Esophagus muscularis mucosa (tissue), 4 donors: ENCODE data around the gene GNAO1. TPM values are rescaled to one million over a fixed set of nuclear protein-coding genes. Genes with fewer than 3 reads are reported as not detected.

Experiments used
- DNase-seq: peaks from one replicate; pipeline ENCODE4 v3.0.0-alpha.2; 2017; ENCODE audit errors: extremely low spot score
- H3K27ac ChIP-seq, 4 donors: fragments of 200-600 bp; sonication (generic); replicated peaks in 1 of 4; 1 replicate in 3 of 4; 2 replicates in 1 of 4; pipeline ENCODE4 v1.5.1; 2016 to 2019; ENCODE audit warnings: mild to moderate bottlenecking in 1 of 4
- H3K27me3 ChIP-seq, 4 donors: fragments of 200-600 bp; sonication (generic); one replicate each; pipeline versions ENCODE4 v1.5.1 to v1.6.0; 2016 to 2019
- H3K36me3 ChIP-seq, 4 donors: fragments of 200-600 bp; sonication (generic); one replicate each; pipeline ENCODE4 v1.5.1; 2016 to 2019
- H3K4me1 ChIP-seq, 4 donors: fragments of 200-600 bp; sonication (generic); one replicate each; pipeline ENCODE4 v1.5.1; 2016 to 2019
- H3K4me3 ChIP-seq, 4 donors: fragments of 200-600 bp; sonication (generic); 1 replicate in 2 of 4; 2 replicates in 2 of 4; pipeline ENCODE4 v1.5.1; 2016 to 2019; ENCODE audit warnings: mild to moderate bottlenecking in 4 of 4, moderate library complexity in 1 of 4
- H3K9me3 ChIP-seq, 4 donors: fragments of 200-600 bp; sonication (generic); 1 replicate in 3 of 4; 2 replicates in 1 of 4; pipeline ENCODE4 v1.5.1; 2016 to 2019
- EP300 ChIP-seq: sonication (generic); formaldehyde crosslinking; IDR thresholded peaks from one replicate; pipeline ENCODE4 v1.6.1; 2017; ENCODE audit warnings: antibody characterized with exemption
- POLR2A ChIP-seq: fragments of 450-650 bp; IDR thresholded peaks from one replicate; pipeline ENCODE4 v1.6.1; 2017; ENCODE audit warnings: antibody characterized with exemption, moderate library complexity, mild to moderate bottlenecking, low read depth
- POLR2AphosphoS5 ChIP-seq, 2 donors: sonication (generic); formaldehyde crosslinking; IDR thresholded peaks; one replicate each; pipeline ENCODE4 v1.6.1; 2017; ENCODE audit warnings: antibody characterized with exemption in 2 of 2
- WGBS: methylation state at CpG from one replicate; pipeline ENCODE4 v1.1.5; 2018; 5-methylcytosine and 5-hydroxymethylcytosine counted together
- intact Hi-C: fragments of 100-400 bp; cut with DNase I; formaldehyde crosslinking; loops from one replicate; pipeline ENCODE4 v1.15.1; 2023
- total RNA-seq, 4 donors: library from RNA; depleted of rRNA; stranded (reverse); fragments of >200 nt; gene quantifications; one replicate each; pipeline versions ENCODE4 v1.1.0 to v1.2.1, GENCODE V29; 2016
- TF ChIP-seq, protein P1 (sequence below), 3 experiments: fragments of 200-600 bp in 2 of 3; fragments of 450-650 bp in 1 of 3; sonication (generic) in 2 of 3; IDR thresholded peaks; one replicate each; pipeline ENCODE4 v1.5.1; 2017 to 2019; ENCODE audit warnings: antibody characterized with exemption in 3 of 3, mild to moderate bottlenecking in 2 of 3, moderate library complexity in 1 of 3

Gene GNAO1
- total RNA-seq, 4 donors from 2014 or later = 2.1 to 6.8 (median 3.3) TPM

DNA sequence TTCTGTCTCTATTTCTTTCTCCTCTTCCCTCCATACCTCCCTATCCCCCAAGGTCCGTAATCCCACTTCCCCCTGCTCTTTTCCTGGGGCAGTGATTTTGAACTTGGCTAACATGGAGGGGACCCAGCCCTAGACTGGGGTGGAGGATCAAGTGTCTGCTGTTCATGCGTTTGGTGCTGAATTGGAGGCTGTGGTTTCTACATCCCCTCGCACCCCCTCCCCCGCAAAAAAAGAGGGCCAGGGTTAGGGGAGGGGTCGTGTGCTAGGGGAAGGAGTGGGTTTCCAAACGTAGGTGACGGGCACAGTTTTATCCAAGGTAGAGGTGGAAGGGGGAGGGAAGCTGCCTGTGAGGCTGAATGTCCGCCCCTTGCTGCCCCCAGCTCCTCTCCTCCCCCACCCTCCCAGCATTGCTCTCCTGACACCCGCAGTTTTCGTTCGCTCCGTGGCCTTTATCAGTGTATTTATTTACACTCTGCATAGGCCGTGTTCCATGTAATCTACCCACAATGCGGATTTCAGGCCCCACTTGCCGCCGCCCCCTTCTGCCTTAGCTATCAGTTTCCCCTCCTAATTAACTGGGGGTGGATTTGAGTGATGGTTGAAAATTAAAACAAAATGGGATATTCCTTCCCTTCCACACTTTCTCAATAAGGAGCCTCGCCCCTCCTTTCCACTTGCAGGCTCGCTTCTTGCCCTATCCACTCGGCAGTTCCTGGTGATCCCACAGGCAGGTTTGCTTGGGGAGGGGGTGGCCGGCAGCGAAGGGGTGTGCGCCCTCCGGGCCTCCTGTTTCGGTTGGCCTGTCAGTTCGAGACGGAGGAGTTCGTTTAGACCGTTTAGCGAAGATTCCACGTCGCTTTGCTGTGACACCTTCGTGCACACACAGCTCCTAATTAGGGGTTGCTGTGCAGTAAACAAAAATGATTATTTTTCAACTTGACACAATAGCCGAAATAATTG, 2.0 kb downstream of the GNAO1 start:
- H3K27me3 ChIP-seq = peaks cover 0 to 55% (median 22%) of the 10 kb centered on the region in 4 donors
- H3K36me3 ChIP-seq = no peaks in the 10 kb centered on the region
- no peak for DNase-seq
- H3K4me3 ChIP-seq = peak overlapping the region in 2 of 4 donors; percentile 44 to 64
- intact Hi-C loops = no loop called here
- TF ChIP-seq POLR2A (no peak), POLR2AphosphoS5 (IDR thresholded peaks at IDR 0.05) (no peak), EP300 (no peak)
- TF ChIP-seq, protein P1, sequence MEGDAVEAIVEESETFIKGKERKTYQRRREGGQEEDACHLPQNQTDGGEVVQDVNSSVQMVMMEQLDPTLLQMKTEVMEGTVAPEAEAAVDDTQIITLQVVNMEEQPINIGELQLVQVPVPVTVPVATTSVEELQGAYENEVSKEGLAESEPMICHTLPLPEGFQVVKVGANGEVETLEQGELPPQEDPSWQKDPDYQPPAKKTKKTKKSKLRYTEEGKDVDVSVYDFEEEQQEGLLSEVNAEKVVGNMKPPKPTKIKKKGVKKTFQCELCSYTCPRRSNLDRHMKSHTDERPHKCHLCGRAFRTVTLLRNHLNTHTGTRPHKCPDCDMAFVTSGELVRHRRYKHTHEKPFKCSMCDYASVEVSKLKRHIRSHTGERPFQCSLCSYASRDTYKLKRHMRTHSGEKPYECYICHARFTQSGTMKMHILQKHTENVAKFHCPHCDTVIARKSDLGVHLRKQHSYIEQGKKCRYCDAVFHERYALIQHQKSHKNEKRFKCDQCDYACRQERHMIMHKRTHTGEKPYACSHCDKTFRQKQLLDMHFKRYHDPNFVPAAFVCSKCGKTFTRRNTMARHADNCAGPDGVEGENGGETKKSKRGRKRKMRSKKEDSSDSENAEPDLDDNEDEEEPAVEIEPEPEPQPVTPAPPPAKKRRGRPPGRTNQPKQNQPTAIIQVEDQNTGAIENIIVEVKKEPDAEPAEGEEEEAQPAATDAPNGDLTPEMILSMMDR (IDR thresholded peaks at IDR 0.05) = no peak
- H3K9me3 ChIP-seq = no peaks in the 10 kb centered on the region
- WGBS = 12% methylated on average over 33 of the region's 33 CpGs
- no peak overlapping the region for H3K27ac ChIP-seq
- H3K4me1 ChIP-seq = peaks cover 22 to 52% (median 48%) of the 10 kb centered on the region in 4 donors

DNA sequence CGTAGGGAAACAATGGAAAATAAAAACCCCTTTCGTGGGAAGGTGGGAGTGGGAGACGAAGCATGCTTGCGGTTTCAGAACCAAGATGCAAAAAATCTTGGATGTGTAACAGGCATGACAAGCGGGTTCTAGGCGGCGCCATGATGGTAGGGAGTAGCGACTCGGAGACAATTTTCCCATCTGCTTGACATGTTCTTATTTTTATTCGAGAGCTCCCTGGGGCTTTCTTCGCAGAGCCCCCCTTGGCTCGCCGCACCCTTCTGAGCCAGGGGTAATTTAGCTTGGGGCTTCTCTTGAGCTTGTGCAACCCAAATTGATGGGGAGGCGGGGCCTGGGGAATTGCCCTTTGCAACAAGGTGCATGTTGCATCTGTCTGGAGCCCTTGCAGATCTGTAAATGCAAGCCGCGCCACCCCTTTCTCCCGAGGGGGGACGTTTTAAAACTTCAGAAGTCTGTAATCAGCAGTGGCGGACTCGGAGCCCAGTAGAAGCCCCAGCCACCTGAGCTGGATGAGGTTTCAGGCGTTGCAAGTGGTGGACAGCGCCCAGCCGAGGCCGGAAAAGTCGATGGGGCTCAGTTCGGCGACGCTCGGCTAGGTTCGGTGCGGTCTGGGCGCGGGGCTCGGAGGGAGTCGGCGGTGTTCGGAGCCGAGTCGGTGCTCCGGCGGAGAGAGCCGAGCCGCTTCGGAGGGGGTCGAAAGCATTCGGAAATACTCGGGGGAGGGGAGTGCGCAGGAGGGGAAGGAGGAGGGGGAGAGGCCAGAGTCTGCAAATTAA, 2.9 kb downstream of the GNAO1 start:
- H3K4me3 ChIP-seq = peak overlapping the region; percentile 25 to 44 (median 34)
- intact Hi-C loops = no loop called here
- no peaks in the 10 kb centered on the region for H3K9me3 ChIP-seq
- peaks cover 22 to 52% (median 48%) of the 10 kb centered on the region in 4 donors for H3K4me1 ChIP-seq
- WGBS = 11% methylated on average over 21 of the region's 48 CpGs
- peaks cover 0 to 55% (median 22%) of the 10 kb centered on the region in 4 donors for H3K27me3 ChIP-seq
- no peaks in the 10 kb centered on the region for H3K36me3 ChIP-seq
- peak; percentile 92 for DNase-seq
- TF ChIP-seq POLR2A (no peak), EP300 (no peak), POLR2AphosphoS5 (IDR thresholded peaks at IDR 0.05) (peak in 1 of 2 donors; percentile 38)
- H3K27ac ChIP-seq = no peak overlapping the region

DNA sequence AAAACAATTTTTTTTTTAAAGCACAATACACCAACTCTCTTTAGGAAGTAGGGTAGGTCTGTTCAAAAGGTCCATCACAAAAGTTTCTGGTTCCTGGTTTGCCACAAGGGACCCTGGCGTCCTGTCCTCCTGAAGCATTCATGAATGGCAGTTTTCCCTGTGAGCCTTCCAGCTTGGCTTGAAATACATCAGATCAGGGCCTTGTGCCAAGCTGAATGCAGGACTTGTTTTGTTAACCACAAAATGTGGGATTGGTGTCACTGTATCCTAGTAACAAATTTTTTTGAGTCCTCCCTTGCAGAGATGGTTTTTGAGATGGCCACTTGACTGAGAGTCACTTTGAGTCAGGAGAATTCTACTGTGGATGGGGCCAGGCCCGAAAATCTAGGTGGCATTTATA, 3.9 kb downstream of the GNAO1 start:
- Histone ChIP-seq H3K27me3 (peaks cover 0 to 55% (median 22%) of the 10 kb centered on the region in 4 donors), H3K4me1 (peaks cover 22 to 45% (median 44%) of the 10 kb centered on the region in 4 donors), H3K36me3 (no peaks in the 10 kb centered on the region), H3K9me3 (no peaks in the 10 kb centered on the region), H3K27ac (no peak overlapping the region), H3K4me3 (no peak overlapping the region)
- TF ChIP-seq POLR2A = no peak
- no peak for TF ChIP-seq EP300
- TF ChIP-seq, protein P1 (IDR thresholded peaks at IDR 0.05) = no peak
- TF ChIP-seq POLR2AphosphoS5 (IDR thresholded peaks at IDR 0.05) = no peak
- 69% methylated on average over 2 of the region's 2 CpGs for WGBS
- intact Hi-C loops = no loop called here
- DNase-seq = no peak

DNA sequence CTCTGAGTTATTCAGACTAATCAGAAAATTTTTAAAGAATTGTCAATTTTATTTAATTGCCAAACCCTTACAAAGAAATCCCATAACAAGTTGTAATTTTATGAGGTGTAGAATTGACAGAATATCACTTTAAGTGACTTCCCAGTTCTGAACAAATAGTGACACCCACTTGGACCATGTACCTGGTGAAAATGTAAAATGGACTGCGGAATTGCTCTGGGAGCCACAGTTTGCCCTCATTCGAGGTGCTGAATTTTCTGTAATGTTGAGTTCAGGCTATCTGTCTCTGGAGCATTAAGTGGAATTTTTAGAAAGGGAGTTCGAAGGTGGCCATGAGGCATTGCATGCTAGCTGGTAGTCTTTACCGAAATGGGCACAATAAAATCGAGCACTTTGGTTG, 5.1 kb downstream of the GNAO1 start:
- intact Hi-C loops = no loop called here
- DNase-seq = no peak
- Histone ChIP-seq H3K27me3 (peaks cover 0 to 49% (median 22%) of the 10 kb centered on the region in 4 donors), H3K4me3 (no peak overlapping the region), H3K27ac (no peak overlapping the region), H3K4me1 (peaks cover 22 to 40% (median 36%) of the 10 kb centered on the region in 4 donors), H3K9me3 (no peaks in the 10 kb centered on the region), H3K36me3 (no peaks in the 10 kb centered on the region)
- WGBS = 93% methylated on average over 5 of the region's 5 CpGs
- no peak for TF ChIP-seq POLR2A
- TF ChIP-seq EP300 = no peak
- no peak for TF ChIP-seq POLR2AphosphoS5 (IDR thresholded peaks at IDR 0.05)

DNA sequence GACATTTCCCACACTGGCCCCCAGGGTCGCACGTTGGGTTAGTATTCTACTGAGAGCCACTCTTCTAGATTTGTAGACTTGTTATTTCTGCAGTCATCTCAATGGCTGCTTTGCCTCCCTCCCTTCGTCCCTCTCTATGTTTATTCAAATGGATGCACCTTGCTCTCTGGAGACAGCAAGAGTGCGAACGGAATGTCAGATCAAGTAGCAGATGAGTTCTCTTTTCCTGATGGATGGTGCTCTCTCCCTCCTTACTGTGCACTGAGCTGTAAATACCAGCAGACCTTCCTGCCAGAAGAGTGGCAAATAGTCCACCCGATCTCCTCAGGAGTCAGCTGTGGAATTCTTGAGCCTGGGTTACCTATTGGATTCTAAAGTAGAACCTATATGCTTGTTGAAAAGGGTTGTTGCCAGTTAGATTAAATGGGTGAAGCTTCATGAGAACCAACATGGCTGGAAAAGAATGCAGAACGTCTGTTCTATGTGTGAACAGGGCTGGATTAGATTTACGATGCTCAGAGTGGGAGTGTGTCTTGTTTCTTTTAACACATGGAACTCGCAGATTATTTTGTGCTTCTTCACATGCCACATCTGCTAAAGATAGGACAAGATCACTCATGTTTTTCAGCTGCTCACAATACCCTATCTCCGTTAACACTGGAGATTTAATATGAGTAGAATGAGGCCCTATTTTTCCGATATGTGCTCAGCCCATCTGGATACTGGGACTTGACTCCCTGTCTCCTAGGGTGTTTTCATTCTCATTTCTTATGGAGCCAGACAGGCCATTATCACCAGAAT, 6.1 kb downstream of the GNAO1 start:
- Histone ChIP-seq H3K4me1 (peaks cover 15 to 36% (median 25%) of the 10 kb centered on the region in 4 donors), H3K36me3 (no peaks in the 10 kb centered on the region), H3K9me3 (no peaks in the 10 kb centered on the region), H3K27me3 (peaks cover 0 to 39% (median 20%) of the 10 kb centered on the region in 4 donors), H3K27ac (no peak overlapping the region), H3K4me3 (no peak overlapping the region)
- no peak for DNase-seq
- WGBS = 54% methylated on average over 11 of the region's 11 CpGs
- intact Hi-C loops = no loop called here
- TF ChIP-seq POLR2A (no peak), EP300 (no peak), POLR2AphosphoS5 (IDR thresholded peaks at IDR 0.05) (no peak)
- TF ChIP-seq, protein P1 (IDR thresholded peaks at IDR 0.05) = no peak
